ENCODE measurements around the gene PATJ. TPM values are rescaled to one million over a fixed set of nuclear protein-coding genes. Genes with fewer than 3 reads are reported as not detected.
A peak's percentile ranks its signal among the peaks of the same experiment; 100 is the strongest.

PATJ gene
- total and polyA plus RNA-seq, 2 of the 13 experiments (the other 11 are each of a cell fraction or from before 2014, with no cell fraction given): 6.2 to 16.8 TPM

DNA sequence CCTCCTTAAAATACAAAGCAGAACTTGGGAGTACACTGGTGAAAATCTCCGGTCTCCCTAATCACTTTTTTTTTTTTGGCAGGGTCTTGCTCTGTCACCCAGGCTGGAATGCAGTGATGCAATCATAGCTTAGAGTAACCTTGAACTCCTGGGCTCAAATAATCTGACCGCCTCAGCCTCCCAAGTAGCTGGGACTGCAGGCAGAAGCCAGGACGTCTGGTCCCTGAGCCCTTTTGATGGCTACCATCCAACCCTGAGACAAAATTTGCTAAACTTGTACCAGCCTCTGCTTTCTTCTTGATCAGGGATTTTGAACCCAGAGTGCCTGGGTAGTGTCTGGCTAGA lies 456.5 kb downstream of the PATJ start (continued):
- TF ChIP-seq, protein P1, sequence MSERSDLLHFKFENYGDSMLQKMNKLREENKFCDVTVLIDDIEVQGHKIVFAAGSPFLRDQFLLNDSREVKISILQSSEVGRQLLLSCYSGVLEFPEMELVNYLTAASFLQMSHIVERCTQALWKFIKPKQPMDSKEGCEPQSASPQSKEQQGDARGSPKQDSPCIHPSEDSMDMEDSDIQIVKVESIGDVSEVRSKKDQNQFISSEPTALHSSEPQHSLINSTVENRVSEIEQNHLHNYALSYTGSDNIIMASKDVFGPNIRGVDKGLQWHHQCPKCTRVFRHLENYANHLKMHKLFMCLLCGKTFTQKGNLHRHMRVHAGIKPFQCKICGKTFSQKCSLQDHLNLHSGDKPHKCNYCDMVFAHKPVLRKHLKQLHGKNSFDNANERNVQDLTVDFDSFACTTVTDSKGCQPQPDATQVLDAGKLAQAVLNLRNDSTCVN (CRISPR knock-in tag; IDR thresholded peaks at IDR 0.05; ENCODE audit: borderline replicate concordance): no peak
- TF ChIP-seq HOXA3 (CRISPR knock-in tag; IDR thresholded peaks at IDR 0.05) (peak; percentile 71), PITX1 (CRISPR knock-in tag; IDR thresholded peaks at IDR 0.05) (peak; percentile 76; the same call in 1 of the 2 replicates), FOXA3 (CRISPR knock-in tag; IDR thresholded peaks at IDR 0.05) (peak; percentile 54; the same call in 1 of the 2 replicates), HMG20A (CRISPR knock-in tag; IDR thresholded peaks at IDR 0.05; ENCODE audit: borderline replicate concordance) (peak; percentile 70; the same call in 1 of the 2 replicates), POGZ (CRISPR knock-in tag; IDR thresholded peaks at IDR 0.05) (peak; percentile 62; the same call in 1 of the 2 replicates), ZNF205 (CRISPR knock-in tag; IDR thresholded peaks at IDR 0.05) (no peak), TEAD3 (CRISPR knock-in tag; optimal IDR thresholded peaks at IDR 0.05; ENCODE audit: borderline replicate concordance) (peak; percentile 98), HDAC2 (CRISPR knock-in tag; IDR thresholded peaks at IDR 0.05) (peak; percentile 73), ZNF747 (CRISPR knock-in tag; IDR thresholded peaks at IDR 0.05; ENCODE audit: borderline replicate concordance) (peak; percentile 61; the same call in 1 of the 2 replicates), THAP11 (CRISPR knock-in tag; IDR thresholded peaks at IDR 0.05) (peak; percentile 49; the same call in 1 of the 2 replicates), FOSL2 (CRISPR knock-in tag; IDR thresholded peaks at IDR 0.05) (peak; percentile 67)
- TF ChIP-seq, protein P2, sequence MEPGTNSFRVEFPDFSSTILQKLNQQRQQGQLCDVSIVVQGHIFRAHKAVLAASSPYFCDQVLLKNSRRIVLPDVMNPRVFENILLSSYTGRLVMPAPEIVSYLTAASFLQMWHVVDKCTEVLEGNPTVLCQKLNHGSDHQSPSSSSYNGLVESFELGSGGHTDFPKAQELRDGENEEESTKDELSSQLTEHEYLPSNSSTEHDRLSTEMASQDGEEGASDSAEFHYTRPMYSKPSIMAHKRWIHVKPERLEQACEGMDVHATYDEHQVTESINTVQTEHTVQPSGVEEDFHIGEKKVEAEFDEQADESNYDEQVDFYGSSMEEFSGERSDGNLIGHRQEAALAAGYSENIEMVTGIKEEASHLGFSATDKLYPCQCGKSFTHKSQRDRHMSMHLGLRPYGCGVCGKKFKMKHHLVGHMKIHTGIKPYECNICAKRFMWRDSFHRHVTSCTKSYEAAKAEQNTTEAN (CRISPR knock-in tag; conservative IDR thresholded peaks at IDR 0.05): no peak
- TF ChIP-seq, protein P3, sequence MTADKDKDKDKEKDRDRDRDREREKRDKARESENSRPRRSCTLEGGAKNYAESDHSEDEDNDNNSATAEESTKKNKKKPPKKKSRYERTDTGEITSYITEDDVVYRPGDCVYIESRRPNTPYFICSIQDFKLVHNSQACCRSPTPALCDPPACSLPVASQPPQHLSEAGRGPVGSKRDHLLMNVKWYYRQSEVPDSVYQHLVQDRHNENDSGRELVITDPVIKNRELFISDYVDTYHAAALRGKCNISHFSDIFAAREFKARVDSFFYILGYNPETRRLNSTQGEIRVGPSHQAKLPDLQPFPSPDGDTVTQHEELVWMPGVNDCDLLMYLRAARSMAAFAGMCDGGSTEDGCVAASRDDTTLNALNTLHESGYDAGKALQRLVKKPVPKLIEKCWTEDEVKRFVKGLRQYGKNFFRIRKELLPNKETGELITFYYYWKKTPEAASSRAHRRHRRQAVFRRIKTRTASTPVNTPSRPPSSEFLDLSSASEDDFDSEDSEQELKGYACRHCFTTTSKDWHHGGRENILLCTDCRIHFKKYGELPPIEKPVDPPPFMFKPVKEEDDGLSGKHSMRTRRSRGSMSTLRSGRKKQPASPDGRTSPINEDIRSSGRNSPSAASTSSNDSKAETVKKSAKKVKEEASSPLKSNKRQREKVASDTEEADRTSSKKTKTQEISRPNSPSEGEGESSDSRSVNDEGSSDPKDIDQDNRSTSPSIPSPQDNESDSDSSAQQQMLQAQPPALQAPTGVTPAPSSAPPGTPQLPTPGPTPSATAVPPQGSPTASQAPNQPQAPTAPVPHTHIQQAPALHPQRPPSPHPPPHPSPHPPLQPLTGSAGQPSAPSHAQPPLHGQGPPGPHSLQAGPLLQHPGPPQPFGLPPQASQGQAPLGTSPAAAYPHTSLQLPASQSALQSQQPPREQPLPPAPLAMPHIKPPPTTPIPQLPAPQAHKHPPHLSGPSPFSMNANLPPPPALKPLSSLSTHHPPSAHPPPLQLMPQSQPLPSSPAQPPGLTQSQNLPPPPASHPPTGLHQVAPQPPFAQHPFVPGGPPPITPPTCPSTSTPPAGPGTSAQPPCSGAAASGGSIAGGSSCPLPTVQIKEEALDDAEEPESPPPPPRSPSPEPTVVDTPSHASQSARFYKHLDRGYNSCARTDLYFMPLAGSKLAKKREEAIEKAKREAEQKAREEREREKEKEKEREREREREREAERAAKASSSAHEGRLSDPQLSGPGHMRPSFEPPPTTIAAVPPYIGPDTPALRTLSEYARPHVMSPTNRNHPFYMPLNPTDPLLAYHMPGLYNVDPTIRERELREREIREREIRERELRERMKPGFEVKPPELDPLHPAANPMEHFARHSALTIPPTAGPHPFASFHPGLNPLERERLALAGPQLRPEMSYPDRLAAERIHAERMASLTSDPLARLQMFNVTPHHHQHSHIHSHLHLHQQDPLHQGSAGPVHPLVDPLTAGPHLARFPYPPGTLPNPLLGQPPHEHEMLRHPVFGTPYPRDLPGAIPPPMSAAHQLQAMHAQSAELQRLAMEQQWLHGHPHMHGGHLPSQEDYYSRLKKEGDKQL (CRISPR knock-in tag; IDR thresholded peaks at IDR 0.05; ENCODE audit: low read depth): peak; percentile 55; the same call in 1 of the 2 replicates
- TF ChIP-seq, protein P4, sequence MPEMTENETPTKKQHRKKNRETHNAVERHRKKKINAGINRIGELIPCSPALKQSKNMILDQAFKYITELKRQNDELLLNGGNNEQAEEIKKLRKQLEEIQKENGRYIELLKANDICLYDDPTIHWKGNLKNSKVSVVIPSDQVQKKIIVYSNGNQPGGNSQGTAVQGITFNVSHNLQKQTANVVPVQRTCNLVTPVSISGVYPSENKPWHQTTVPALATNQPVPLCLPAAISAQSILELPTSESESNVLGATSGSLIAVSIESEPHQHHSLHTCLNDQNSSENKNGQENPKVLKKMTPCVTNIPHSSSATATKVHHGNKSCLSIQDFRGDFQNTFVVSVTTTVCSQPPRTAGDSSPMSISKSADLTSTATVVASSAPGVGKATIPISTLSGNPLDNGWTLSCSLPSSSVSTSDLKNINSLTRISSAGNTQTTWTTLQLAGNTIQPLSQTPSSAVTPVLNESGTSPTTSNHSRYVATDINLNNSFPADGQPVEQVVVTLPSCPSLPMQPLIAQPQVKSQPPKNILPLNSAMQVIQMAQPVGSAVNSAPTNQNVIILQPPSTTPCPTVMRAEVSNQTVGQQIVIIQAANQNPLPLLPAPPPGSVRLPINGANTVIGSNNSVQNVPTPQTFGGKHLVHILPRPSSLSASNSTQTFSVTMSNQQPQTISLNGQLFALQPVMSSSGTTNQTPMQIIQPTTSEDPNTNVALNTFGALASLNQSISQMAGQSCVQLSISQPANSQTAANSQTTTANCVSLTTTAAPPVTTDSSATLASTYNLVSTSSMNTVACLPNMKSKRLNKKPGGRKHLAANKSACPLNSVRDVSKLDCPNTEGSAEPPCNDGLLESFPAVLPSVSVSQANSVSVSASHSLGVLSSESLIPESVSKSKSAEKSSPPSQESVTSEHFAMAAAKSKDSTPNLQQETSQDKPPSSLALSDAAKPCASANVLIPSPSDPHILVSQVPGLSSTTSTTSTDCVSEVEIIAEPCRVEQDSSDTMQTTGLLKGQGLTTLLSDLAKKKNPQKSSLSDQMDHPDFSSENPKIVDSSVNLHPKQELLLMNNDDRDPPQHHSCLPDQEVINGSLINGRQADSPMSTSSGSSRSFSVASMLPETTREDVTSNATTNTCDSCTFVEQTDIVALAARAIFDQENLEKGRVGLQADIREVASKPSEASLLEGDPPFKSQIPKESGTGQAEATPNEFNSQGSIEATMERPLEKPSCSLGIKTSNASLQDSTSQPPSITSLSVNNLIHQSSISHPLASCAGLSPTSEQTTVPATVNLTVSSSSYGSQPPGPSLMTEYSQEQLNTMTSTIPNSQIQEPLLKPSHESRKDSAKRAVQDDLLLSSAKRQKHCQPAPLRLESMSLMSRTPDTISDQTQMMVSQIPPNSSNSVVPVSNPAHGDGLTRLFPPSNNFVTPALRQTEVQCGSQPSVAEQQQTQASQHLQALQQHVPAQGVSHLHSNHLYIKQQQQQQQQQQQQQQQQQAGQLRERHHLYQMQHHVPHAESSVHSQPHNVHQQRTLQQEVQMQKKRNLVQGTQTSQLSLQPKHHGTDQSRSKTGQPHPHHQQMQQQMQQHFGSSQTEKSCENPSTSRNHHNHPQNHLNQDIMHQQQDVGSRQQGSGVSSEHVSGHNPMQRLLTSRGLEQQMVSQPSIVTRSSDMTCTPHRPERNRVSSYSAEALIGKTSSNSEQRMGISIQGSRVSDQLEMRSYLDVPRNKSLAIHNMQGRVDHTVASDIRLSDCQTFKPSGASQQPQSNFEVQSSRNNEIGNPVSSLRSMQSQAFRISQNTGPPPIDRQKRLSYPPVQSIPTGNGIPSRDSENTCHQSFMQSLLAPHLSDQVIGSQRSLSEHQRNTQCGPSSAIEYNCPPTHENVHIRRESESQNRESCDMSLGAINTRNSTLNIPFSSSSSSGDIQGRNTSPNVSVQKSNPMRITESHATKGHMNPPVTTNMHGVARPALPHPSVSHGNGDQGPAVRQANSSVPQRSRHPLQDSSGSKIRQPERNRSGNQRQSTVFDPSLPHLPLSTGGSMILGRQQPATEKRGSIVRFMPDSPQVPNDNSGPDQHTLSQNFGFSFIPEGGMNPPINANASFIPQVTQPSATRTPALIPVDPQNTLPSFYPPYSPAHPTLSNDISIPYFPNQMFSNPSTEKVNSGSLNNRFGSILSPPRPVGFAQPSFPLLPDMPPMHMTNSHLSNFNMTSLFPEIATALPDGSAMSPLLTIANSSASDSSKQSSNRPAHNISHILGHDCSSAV (CRISPR knock-in tag; IDR thresholded peaks at IDR 0.05; ENCODE audit: borderline replicate concordance): no peak
